Mesodermal cell (in vitro differentiated cells): Measurements from ENCODE around the gene PSMD1.

Experiments used
- H3K27ac ChIP-seq: 2 replicates; pipeline ENCODE4 v1.7.0; 2013; ENCODE audit warnings: mild to moderate bottlenecking, low read depth, low read length, moderate library complexity; ENCODE audit not compliant: severe bottlenecking
- H3K36me3 ChIP-seq: 2 replicates; pipeline ENCODE4 v1.7.1; 2013; ENCODE audit warnings: mild to moderate bottlenecking, low read length, moderate library complexity; ENCODE audit not compliant: control insufficient read depth, insufficient read depth
- H3K4me1 ChIP-seq: one replicate; pipeline ENCODE4 v1.7.1; 2013; ENCODE audit warnings: mild to moderate bottlenecking, low read length; ENCODE audit not compliant: insufficient read depth, control insufficient read depth, poor library complexity, severe bottlenecking
- H3K4me3 ChIP-seq: 2 replicates; pipeline ENCODE4 v1.7.0; 2013; ENCODE audit warnings: low read length, control low read depth, mild to moderate bottlenecking; ENCODE audit not compliant: insufficient read depth, poor library complexity, severe bottlenecking; ENCODE audit errors: extremely low read depth
- H3K9me3 ChIP-seq: 2 replicates; pipeline ENCODE4 v1.7.1; 2013; ENCODE audit warnings: mild to moderate bottlenecking, low read length, moderate library complexity; ENCODE audit not compliant: control insufficient read depth
- WGBS, 2 experiments: methylation state at CpG; one replicate each; pipeline ENCODE4 v1.1.5; 2013; ENCODE audit warnings: missing lambda C conversion rate in 2 of 2; ENCODE audit not compliant: insufficient coverage in 2 of 2; 5-methylcytosine and 5-hydroxymethylcytosine counted together

Gene PSMD1

GRCh38 chr2:231211486-231211885, 154.8 kb downstream of the PSMD1 start:
- Histone ChIP-seq H3K27ac (no peak overlapping the region), H3K4me3 (no peak overlapping the region), H3K36me3 (peaks cover 43% of the 10 kb centered on the region), H3K9me3 (no peaks in the 10 kb centered on the region), H3K4me1 (no peaks in the 10 kb centered on the region)
- WGBS, 2 experiments, result 86 to 100% methylated on average over 1 of the region's 2 CpGs

DNA sequence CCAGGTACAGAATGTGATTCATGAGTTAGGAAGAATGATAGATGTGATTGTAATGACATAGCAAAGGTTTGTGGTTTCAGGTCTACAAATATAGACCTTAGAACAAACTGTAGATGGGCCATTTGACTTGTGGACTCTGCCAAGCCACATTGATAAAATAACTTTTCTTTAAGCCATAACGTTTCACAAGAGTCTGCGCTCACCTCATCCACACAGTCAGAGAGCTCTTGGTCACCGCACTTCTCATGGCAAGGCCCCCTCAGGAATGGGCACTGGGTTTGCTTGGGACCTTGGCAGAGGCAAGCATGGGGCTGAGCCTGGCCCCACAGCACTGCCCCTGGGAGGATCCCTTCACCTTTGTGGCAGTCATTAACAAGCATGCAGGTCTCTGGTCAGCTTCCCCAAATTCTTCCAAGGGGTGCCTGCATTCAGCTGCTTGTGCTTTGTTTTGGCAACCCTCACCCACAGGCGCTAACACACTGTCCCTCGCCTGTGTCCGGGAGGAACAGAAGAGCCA, 155.7 kb downstream of the PSMD1 start:
- no peaks in the 10 kb centered on the region for H3K9me3 ChIP-seq
- no peaks in the 10 kb centered on the region for H3K4me1 ChIP-seq
- WGBS, 2 experiments, result 93 to 100% methylated on average over 5 to 6 of the region's 6 CpGs
- peaks cover 47% of the 10 kb centered on the region for H3K36me3 ChIP-seq
- H3K27ac ChIP-seq, result no peak overlapping the region
- no peak overlapping the region for H3K4me3 ChIP-seq

- Histone ChIP-seq H3K9me3 (no peaks in the 10 kb centered on the region), H3K27ac (no peak overlapping the region), H3K4me3 (no peak overlapping the region), H3K4me1 (no peaks in the 10 kb centered on the region), H3K36me3 (peaks cover 52% of the 10 kb centered on the region)
- 89 to 100% methylated on average over 4 of the region's 6 CpGs for WGBS, 2 experiments
Measured at GRCh38 chr2:231213931-231214642, 157.4 kb downstream of the PSMD1 start.

DNA sequence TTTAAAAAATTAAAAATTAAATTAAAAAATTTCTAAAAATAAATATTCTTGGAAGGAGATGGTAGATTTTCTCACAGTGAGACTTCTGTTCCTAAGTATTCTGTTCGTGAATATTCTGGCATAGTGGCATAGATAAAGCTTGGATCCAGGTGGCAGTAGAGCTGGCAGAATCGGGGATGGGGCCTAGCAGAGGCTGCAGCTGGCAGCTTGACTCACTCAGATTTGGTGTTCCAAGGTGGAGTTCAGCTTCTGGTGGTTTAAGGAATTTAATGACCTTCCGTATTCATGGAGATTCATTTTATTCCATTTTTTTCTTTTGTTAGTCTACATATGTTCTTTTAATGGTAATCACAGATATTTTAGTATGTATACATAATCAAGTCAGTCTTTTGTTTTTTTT, 161.7 kb downstream of the PSMD1 start:
- H3K36me3 ChIP-seq, result peaks cover 56% of the 10 kb centered on the region
- no peaks in the 10 kb centered on the region for H3K4me1 ChIP-seq
- WGBS, 2 experiments, result 96 to 100% methylated on average over 1 to 2 of the region's 3 CpGs
- H3K9me3 ChIP-seq, result no peaks in the 10 kb centered on the region
- no peak overlapping the region for H3K4me3 ChIP-seq
- no peak overlapping the region for H3K27ac ChIP-seq

DNA sequence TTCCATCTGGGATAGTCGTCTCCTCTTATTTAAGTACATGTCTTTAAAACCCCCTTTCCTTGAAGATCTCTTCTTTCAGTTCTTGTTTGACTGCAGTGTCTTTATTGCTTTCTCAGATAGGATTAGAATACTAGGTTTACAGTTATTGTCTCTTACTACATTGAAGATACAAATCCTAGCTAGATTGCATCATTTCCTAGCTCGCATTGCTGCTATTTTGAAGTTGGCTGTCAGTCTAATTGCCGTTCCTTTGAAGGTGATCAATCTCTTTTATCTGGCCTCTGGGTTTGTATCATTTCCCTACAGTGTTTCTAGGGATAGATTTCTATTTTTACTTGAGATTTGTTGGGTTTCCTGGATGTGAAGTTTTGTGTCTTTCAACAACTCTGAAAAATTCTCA, 162.6 kb downstream of the PSMD1 start:
- H3K9me3 ChIP-seq, result no peaks in the 10 kb centered on the region
- WGBS, 2 experiments, result 100% methylated on average over 1 of the region's 3 CpGs; no CpG with 5 or more reads in 1 of the 2 experiments
- peaks cover 64% of the 10 kb centered on the region for H3K36me3 ChIP-seq
- H3K4me1 ChIP-seq, result no peaks in the 10 kb centered on the region
- no peak overlapping the region for H3K4me3 ChIP-seq
- H3K27ac ChIP-seq, result no peak overlapping the region

DNA sequence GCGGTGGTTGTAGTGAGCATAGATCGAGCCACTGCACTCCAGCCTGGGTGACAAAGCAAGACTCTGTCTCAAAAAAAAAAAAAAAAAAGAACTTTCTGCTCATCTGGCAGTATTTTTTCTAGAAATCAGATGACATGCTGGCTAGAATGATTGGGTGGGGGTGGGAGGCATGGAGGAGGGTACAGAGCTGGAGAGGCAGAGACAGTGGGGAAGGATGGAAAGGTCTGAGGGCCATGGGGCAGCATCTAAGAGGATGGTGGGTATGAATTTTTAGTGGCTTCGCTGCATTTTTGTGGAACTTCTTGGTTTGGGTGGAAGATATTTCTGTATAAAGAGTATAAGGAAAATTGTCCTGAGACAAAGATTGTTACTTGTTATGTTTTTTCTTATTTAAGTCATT, 165.1 kb downstream of the PSMD1 start:
- 80 to 93% methylated on average over 1 to 3 of the region's 3 CpGs for WGBS, 2 experiments
- no peak overlapping the region for H3K27ac ChIP-seq
- no peaks in the 10 kb centered on the region for H3K4me1 ChIP-seq
- no peak overlapping the region for H3K4me3 ChIP-seq
- no peaks in the 10 kb centered on the region for H3K9me3 ChIP-seq
- H3K36me3 ChIP-seq, result peaks cover 61% of the 10 kb centered on the region
